Lung (tissue), 12 donors: ENCODE measurements around the gene HTT. TPM values are rescaled to one million over a fixed set of nuclear protein-coding genes. Genes with fewer than 3 reads are reported as not detected.

Source experiments
- ATAC-seq: fragments of 200-7000 bp; cut with Tn5 transposase; one replicate; pipeline ENCODE4 v1.9.1; 2020; ENCODE audit warnings: moderate number of reproducible peaks; ENCODE audit not compliant: insufficient read depth, low FRiP score
- DNase-seq, 3 donors: peaks; one replicate each; pipeline ENCODE4 v3.0.0-alpha.2; 2013 to 2017
- H3K27ac ChIP-seq, 2 donors: one replicate each; pipeline ENCODE4 v1.5.1; 2013; ENCODE audit warnings: mild to moderate bottlenecking in 2 of 2, moderate library complexity in 2 of 2, control low read depth in 1 of 2, inconsistent platforms in 1 of 2, low read depth in 1 of 2, low read length in 1 of 2
- H3K27me3 ChIP-seq, 3 donors: one replicate each; pipeline ENCODE4 v1.5.1; 2013; ENCODE audit warnings: low read length in 2 of 3; ENCODE audit not compliant: control insufficient read depth in 3 of 3, insufficient read depth in 3 of 3
- H3K36me3 ChIP-seq, 4 donors: one replicate each; pipeline ENCODE4 v1.5.1; 2013; ENCODE audit warnings: low read length in 4 of 4, mild to moderate bottlenecking in 1 of 4, moderate library complexity in 1 of 4; ENCODE audit not compliant: control insufficient read depth in 4 of 4, insufficient read depth in 4 of 4
- H3K4me1 ChIP-seq, 5 donors: one replicate each; pipeline ENCODE4 v1.5.1; 2013; ENCODE audit warnings: low read length in 5 of 5, mild to moderate bottlenecking in 2 of 5, moderate library complexity in 1 of 5; ENCODE audit not compliant: control insufficient read depth in 5 of 5, insufficient read depth in 5 of 5
- H3K4me3 ChIP-seq: one replicate; pipeline ENCODE4 v1.5.1; 2013; ENCODE audit warnings: mild to moderate bottlenecking, control low read depth, moderate library complexity
- H3K9ac ChIP-seq, 2 donors: one replicate each; pipeline ENCODE4 v1.5.1; 2013; ENCODE audit warnings: low read length in 2 of 2, control low read depth in 1 of 2; ENCODE audit not compliant: insufficient read depth in 1 of 2
- H3K9me3 ChIP-seq, 4 donors: one replicate each; pipeline ENCODE4 v1.5.1; 2013; ENCODE audit warnings: low read length in 3 of 4, mild to moderate bottlenecking in 1 of 4, moderate library complexity in 1 of 4; ENCODE audit not compliant: control insufficient read depth in 4 of 4, insufficient read depth in 3 of 4
- CTCF ChIP-seq: IDR thresholded peaks from 2 replicates; pipeline ENCODE4 v1.5.1; 2012; ENCODE audit warnings: mild to moderate bottlenecking; ENCODE audit errors: control extremely low read depth, extremely low read depth
- WGBS, 2 donors: extraction: QIAGEN DNeasy Blood & Tissue Kit; methylation state at CpG; one replicate each; pipeline ENCODE4 v1.1.7; 2013; 5-methylcytosine and 5-hydroxymethylcytosine counted together
- polyA plus RNA-seq, 2 donors: library from polyadenylated mRNA; stranded (reverse); fragments of 200-250 nt; gene quantifications; one replicate each; pipeline ENCODE4 v1.2.1, GENCODE V29; 2013
- total RNA-seq, 2 donors: library from RNA; depleted of rRNA in 1 of 2; stranded (reverse); fragments of >200 nt in 1 of 2; gene quantifications; one replicate each; pipeline ENCODE4 v1.2.1, GENCODE V29; 2014 to 2021
- donor health status: control.
- donor health status: control.
- donor health status: Bipolar disorder and iron deficiency.
- donor health status: healthy.
- donor health status: DM: yes; HTN: yes; CAD: no.

The HTT gene
- total and polyA plus RNA-seq, 4 donors = 17.0 to 109 (median 48.4) TPM

GRCh38 chr4:3112609-3113469 lies 38.4 kb downstream of the HTT start:
- no peak overlapping the region for H3K9ac ChIP-seq
- TF ChIP-seq CTCF = no peak
- no peak overlapping the region for H3K4me3 ChIP-seq
- H3K9me3 ChIP-seq = no peaks in the 10 kb centered on the region
- no peak for DNase-seq
- 77 to 90% methylated on average over 5 of the region's 5 CpGs for WGBS, 2 donors
- H3K36me3 ChIP-seq = peaks cover 16 to 47% (median 26%) of the 10 kb centered on the region in 4 donors
- peaks cover 0 to 12% (median 0%) of the 10 kb centered on the region in 5 donors for H3K4me1 ChIP-seq
- ATAC-seq = peak; percentile 41
- peak overlapping the region in 1 of 2 donors; percentile 28 for H3K27ac ChIP-seq
- H3K27me3 ChIP-seq = no peaks in the 10 kb centered on the region

GRCh38 chr4:3114377-3114776 lies 39.9 kb downstream of the HTT start:
- H3K9me3 ChIP-seq = no peaks in the 10 kb centered on the region
- no peak for DNase-seq
- TF ChIP-seq CTCF = no peak
- 96 to 97% methylated on average over 6 of the region's 6 CpGs for WGBS, 2 donors
- peak overlapping the region in 1 of 2 donors; percentile 1 for H3K27ac ChIP-seq
- ATAC-seq = no peak
- H3K9ac ChIP-seq = no peak overlapping the region
- peaks cover 13 to 37% (median 25%) of the 10 kb centered on the region in 4 donors for H3K36me3 ChIP-seq
- no peaks in the 10 kb centered on the region for H3K27me3 ChIP-seq
- H3K4me1 ChIP-seq = peaks cover 0 to 12% (median 3%) of the 10 kb centered on the region in 5 donors
- no peak overlapping the region for H3K4me3 ChIP-seq

GRCh38 chr4:3115637-3116270 lies 41.3 kb downstream of the HTT start:
- ATAC-seq = no peak
- Histone ChIP-seq H3K4me1 (peaks cover 0 to 8% (median 3%) of the 10 kb centered on the region in 5 donors), H3K36me3 (peaks cover 13 to 33% (median 24%) of the 10 kb centered on the region in 4 donors), H3K4me3 (no peak overlapping the region), H3K27ac (no peak overlapping the region), H3K9ac (no peak overlapping the region), H3K27me3 (no peaks in the 10 kb centered on the region), H3K9me3 (no peaks in the 10 kb centered on the region)
- no peak for TF ChIP-seq CTCF
- no peak for DNase-seq
- WGBS, 2 donors = 93 to 97% methylated on average over 15 of the region's 15 CpGs
